Islet of Langerhans (tissue), 1 donor: Measurements from ENCODE around the gene FNTB.
A peak's percentile ranks its signal among the peaks of the same experiment; 100 is the strongest.
"Not testable (repeated sequence)": the region's sequence is repeated elsewhere in the genome, so short reads cannot be mapped to it uniquely, and the experiment has no call there.

Experiments
- FAIRE-seq: peaks from one replicate; lab custom pipeline; 2011; peaks lifted over from hg19 to GRCh38; lab: Jason Lieb, UNC

Gene FNTB

DNA sequence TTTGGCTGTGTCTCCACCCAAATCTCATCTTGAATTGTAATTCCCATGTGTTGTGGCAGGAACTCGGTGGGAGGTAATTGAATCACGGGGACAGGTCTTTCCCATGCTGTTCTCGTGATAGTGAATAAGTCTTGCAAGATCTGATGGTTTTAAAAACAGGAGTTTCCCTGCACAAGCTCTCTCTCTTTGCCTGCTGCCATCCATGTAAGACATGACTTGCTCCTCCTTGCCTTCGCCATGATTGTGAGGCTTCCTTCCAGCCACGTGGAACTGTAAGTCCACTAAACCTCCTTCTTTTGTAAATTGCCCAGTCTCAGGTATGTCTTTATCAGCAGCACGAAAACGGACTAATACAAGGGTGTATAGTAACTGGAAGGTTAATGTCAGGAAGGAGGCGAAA lies 101.1 kb downstream of the FNTB start:
- not testable (repeated sequence) for FAIRE-seq

- FAIRE-seq, result no peak
These were observed 105.7 kb downstream of the FNTB start for GRCh38 chr14:65092349-65092748.

- no peak for FAIRE-seq
These were observed 109.0 kb downstream of the FNTB start for GRCh38 chr14:65095633-65096205.

DNA sequence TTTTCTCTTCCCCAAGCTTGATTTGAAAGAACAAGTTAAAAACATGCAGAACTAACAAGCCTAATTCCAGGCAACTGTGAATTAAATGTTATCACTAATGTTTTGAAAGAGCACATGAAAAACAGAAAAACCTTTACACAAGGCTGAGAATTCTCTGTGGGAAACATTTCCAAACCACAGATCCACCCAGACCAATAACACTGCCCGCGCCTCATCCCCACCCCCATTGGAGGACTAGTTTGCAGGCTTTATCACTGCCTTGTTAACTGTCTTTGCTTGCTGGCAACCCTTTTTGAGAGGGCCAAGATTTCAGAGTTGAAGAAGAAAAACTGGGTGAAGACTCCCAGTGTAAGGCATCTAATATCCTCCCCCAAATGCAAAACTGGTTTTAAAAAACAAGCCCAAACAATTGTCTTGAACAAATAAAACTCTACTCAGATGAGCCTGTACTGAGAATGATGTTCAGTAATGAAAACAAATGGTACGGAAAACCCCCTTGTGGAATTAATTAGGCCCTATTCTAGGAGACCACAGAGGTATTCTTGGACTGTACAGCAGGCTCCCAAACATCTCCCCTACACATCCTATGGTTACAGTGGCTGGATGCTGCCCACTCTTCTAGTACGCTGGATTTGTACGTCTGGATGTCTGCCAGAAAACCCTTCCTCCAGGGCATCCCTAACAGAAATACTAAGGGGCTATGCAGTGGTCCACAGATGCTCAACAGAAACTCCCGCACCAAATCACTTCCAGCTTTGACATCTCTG lies 109.8 kb downstream of the FNTB start:
- FAIRE-seq, result no peak

- no peak for FAIRE-seq
These were observed 111.9 kb downstream of the FNTB start for GRCh38 chr14:65098586-65098985.

DNA sequence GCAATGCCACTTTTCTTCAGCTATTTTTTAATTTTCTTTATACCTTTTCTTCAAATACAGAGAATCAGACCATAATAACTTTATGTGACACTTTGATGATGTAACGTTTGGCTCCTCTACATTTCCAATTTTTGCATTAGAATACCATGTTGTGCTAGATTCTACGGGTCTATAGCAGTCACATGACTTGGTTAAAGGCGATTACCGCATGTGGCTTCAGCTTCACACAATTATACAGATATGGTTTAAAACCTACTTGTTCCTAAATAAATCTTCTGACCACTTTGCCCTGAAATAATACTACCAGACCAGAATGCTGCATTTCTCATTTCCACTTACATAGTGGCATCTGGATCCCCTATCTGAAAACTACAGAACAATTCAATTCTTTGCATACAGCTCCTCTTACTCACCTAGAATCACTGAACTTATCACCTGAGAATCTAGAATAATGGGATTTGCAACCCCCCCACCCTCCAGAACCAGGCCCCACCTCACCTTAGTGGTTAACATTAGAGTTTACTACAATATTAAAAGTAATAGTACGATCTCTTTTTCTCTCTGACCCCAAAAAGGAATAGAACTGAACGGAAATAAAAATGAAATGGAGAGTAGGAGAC lies 114.3 kb downstream of the FNTB start:
- FAIRE-seq, result no peak

GRCh38 chr14:65101631-65102440 lies 115.1 kb downstream of the FNTB start:
- FAIRE-seq, result no peak

DNA sequence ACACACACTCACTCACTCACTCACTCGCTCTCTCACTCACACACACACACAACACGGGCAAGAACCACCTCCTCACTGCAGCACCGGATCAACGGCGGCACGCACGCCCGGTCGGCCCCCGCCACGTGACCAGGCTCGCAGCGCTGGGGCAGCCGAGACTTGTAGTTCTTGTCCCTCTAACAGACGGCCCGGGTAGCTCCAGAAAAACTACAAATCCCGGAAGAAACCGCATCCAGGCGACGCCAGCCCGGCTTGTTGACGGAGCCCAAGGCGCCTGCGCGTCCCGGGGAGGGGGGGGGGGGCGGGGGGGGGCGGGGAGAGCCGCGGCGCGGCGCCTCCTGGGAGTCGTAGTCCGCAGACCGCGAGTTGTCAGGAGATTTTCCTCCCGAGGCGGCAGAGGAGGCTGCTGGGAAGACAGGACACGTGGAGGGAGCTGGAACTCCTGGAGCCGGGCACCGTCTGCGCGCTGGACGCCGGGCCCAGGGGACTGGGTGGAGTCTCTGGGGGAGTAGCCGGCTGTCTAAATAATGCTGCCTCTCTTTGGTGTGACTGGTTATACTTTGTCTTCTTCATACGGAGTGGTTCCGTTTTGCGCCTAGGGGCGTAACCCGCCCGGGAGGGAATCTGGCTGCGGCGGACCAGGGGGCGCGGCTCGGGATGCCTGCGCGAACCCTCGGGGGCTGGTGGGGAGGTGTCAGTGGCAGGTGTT lies 115.9 kb downstream of the FNTB start, which contains the start of gene MAX:
MAX (minus strand) TSS at position 77 of the 709 bp plus-strand sequence. CDS start 178 bp downstream, outside the sequence.
- peak; percentile 68 for FAIRE-seq

DNA sequence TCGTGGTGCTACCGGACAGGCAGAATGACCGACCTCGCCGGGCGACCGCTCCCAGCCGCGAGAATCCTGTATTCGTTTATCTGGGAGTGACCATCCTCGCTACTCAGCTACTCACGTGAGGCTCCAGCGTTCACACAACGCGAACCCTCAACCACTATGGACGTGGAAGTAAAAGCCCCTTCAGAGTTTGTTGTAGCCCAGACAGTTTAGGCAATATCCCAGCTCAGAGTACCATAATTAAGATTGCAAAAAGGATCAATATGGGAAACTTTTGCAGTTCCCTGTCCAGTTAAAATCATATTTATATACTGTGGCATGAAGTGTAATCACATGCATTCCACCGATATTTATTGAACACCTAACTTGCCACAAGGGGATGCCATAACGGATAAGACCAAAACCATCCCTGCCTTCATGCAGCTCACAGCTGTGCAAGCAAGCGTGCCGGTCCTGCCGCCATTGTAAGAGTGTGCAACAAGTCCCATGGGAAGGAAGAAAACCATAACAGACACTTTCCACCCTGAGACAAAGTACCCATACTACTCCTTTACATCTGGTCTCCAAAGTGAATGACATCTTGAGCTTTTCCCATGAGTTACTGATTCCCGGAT lies 116.6 kb downstream of the FNTB start:
- FAIRE-seq, result no peak

- no peak for FAIRE-seq
These were observed 118.1 kb downstream of the FNTB start for GRCh38 chr14:65104791-65105190.

GRCh38 chr14:65106316-65106715 lies 119.6 kb downstream of the FNTB start:
- FAIRE-seq, result no peak

GRCh38 chr14:65106736-65107135 lies 120.0 kb downstream of the FNTB start:
- FAIRE-seq, result no peak

DNA sequence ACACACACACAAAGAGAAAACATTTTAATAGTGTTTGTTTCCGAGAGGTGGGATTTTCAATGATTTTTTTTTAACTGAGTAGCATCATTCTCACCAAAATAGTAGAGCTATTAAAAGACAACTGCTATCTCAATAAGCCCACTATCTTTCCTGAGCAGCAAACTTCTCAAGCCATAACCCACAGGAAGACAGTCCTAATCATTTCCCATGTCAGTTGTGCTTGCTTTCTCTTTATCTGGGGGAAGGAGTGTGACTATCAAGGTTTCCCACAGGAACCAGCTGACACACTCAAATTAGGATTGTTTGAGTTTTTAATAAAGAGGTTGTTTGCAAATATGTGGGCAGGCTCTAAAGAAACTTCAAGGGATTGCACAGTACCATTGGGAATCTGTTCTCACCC lies 120.5 kb downstream of the FNTB start:
- no peak for FAIRE-seq

DNA sequence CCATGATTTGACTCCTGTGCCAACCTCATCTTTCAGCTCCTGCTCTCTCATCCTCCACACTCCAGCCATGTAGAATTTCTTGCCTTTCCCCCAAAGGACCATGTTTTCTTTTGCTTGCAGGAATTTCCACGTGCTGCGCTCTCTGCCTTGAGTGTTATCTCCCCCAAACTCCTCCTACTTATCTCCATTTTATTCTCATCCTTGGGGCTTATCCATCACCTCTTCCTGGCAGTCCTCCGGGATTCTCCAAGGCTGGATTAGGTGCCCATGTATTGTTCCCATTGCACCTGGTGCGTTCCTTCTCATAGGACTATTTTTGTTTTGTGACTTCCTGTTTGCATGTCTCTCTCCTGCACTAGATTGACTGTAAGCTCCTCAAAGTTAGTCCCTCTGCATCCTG lies 122.7 kb downstream of the FNTB start:
- FAIRE-seq, result no peak

DNA sequence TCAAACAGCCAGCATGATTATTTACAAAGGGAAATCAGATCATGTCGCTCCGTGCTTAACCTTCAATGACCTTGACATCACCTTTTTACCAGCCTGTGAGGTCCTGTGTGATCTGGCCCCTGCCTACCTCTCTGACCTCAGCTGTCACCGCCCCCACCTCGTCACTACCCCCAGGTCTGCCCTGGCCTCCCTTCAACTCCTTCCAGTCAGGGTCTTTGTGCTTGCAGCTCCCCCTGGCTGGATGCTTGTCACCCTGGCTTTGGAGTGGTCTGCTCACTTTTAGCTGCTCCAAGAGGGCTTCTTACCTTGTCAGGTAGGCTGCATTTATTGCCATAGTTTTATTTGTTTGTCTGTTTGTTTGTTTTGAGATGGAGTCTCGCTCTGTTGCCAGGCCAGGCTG lies 123.8 kb downstream of the FNTB start:
- FAIRE-seq, result no peak
